Muscle layer of colon (tissue), 2 donors: Measurements from ENCODE around the gene ATP6V0C.

Experiments used
- H3K27ac ChIP-seq: one replicate; pipeline ENCODE4 v1.7.0; 2013; ENCODE audit warnings: low read depth, mild to moderate bottlenecking, low read length, moderate library complexity
- H3K27me3 ChIP-seq, 2 donors: one replicate each; pipeline ENCODE4 v1.7.0; 2013; ENCODE audit warnings: low read length in 2 of 2, mild to moderate bottlenecking in 2 of 2; ENCODE audit not compliant: insufficient read depth in 2 of 2, control insufficient read depth in 1 of 2
- H3K36me3 ChIP-seq: one replicate; pipeline ENCODE4 v1.7.0; 2013; ENCODE audit warnings: mild to moderate bottlenecking, low read length; ENCODE audit not compliant: insufficient read depth
- H3K4me1 ChIP-seq: one replicate; pipeline ENCODE4 v1.7.0; 2013; ENCODE audit warnings: mild to moderate bottlenecking, low read length; ENCODE audit not compliant: insufficient read depth
- H3K4me3 ChIP-seq, 2 donors: one replicate each; pipeline ENCODE4 v1.7.0; 2013; ENCODE audit warnings: low read length in 2 of 2, low read depth in 1 of 2, mild to moderate bottlenecking in 1 of 2, moderate library complexity in 1 of 2
- H3K9ac ChIP-seq: one replicate; pipeline ENCODE4 v1.7.0; 2013; ENCODE audit warnings: low read length
- H3K9me3 ChIP-seq: one replicate; pipeline ENCODE4 v1.7.0; 2013; ENCODE audit warnings: mild to moderate bottlenecking, low read length
- donor health status: abdominal sarcoma.
- donor health status: Adenocarcinoma of cecum.

The ATP6V0C gene

GRCh38 chr16:2505695-2506094, 8.1 kb upstream of the ATP6V0C start:
- Histone ChIP-seq H3K27me3 (no peaks in the 10 kb centered on the region), H3K4me3 (no peak overlapping the region), H3K4me1 (peaks cover 17% of the 10 kb centered on the region), H3K9ac (no peak overlapping the region), H3K9me3 (no peaks in the 10 kb centered on the region), H3K27ac (no peak overlapping the region), H3K36me3 (no peaks in the 10 kb centered on the region)

- Histone ChIP-seq H3K4me1 (peaks cover 20% of the 10 kb centered on the region), H3K9ac (no peak overlapping the region), H3K36me3 (no peaks in the 10 kb centered on the region), H3K9me3 (no peaks in the 10 kb centered on the region), H3K4me3 (no peak overlapping the region), H3K27ac (no peak overlapping the region), H3K27me3 (no peaks in the 10 kb centered on the region)
Measured at GRCh38 chr16:2507052-2507659, 6.6 kb upstream of the ATP6V0C start.

- Histone ChIP-seq H3K27me3 (no peaks in the 10 kb centered on the region), H3K9ac (no peak overlapping the region), H3K4me1 (peaks cover 18% of the 10 kb centered on the region), H3K27ac (no peak overlapping the region), H3K4me3 (no peak overlapping the region), H3K9me3 (no peaks in the 10 kb centered on the region), H3K36me3 (no peaks in the 10 kb centered on the region)
Measured at GRCh38 chr16:2507665-2508064, 6.1 kb upstream of the ATP6V0C start.

- H3K36me3 ChIP-seq: no peaks in the 10 kb centered on the region
- H3K9ac ChIP-seq: no peak overlapping the region
- H3K9me3 ChIP-seq: no peaks in the 10 kb centered on the region
- H3K27ac ChIP-seq: no peak overlapping the region
- H3K27me3 ChIP-seq: no peaks in the 10 kb centered on the region
- no peak overlapping the region for H3K4me3 ChIP-seq
- peaks cover 21% of the 10 kb centered on the region for H3K4me1 ChIP-seq
Measured at GRCh38 chr16:2508722-2509400, 4.9 kb upstream of the ATP6V0C start.

- H3K27me3 ChIP-seq: no peaks in the 10 kb centered on the region
- peak overlapping the region; percentile 31 to 49 for H3K4me3 ChIP-seq
- no peak overlapping the region for H3K27ac ChIP-seq
- peak overlapping the region; percentile 44 for H3K9ac ChIP-seq
- no peaks in the 10 kb centered on the region for H3K9me3 ChIP-seq
- peaks cover 36% of the 10 kb centered on the region for H3K4me1 ChIP-seq
- no peaks in the 10 kb centered on the region for H3K36me3 ChIP-seq
Measured at GRCh38 chr16:2511128-2511800, 2.5 kb upstream of the ATP6V0C start.

- no peaks in the 10 kb centered on the region for H3K9me3 ChIP-seq
- peak overlapping the region; percentile 44 for H3K9ac ChIP-seq
- no peaks in the 10 kb centered on the region for H3K36me3 ChIP-seq
- peaks cover 45% of the 10 kb centered on the region for H3K4me1 ChIP-seq
- H3K27me3 ChIP-seq: no peaks in the 10 kb centered on the region
- peak overlapping the region in 1 of 2 donors; percentile 49 for H3K4me3 ChIP-seq
- H3K27ac ChIP-seq: peak overlapping the region; percentile 90
Measured at GRCh38 chr16:2511996-2512734, 1.6 kb upstream of the ATP6V0C start.

- H3K9ac ChIP-seq: no peak overlapping the region
- H3K27me3 ChIP-seq: no peaks in the 10 kb centered on the region
- peaks cover 52% of the 10 kb centered on the region for H3K4me1 ChIP-seq
- peak overlapping the region; percentile 90 for H3K27ac ChIP-seq
- H3K4me3 ChIP-seq: peak overlapping the region; percentile 49 to 95
- H3K9me3 ChIP-seq: no peaks in the 10 kb centered on the region
- no peaks in the 10 kb centered on the region for H3K36me3 ChIP-seq
Measured at GRCh38 chr16:2512735-2513404, 882 bp upstream of the ATP6V0C start.

- Histone ChIP-seq H3K9ac (peak overlapping the region; percentile 99), H3K36me3 (peaks cover 4% of the 10 kb centered on the region), H3K9me3 (no peaks in the 10 kb centered on the region), H3K4me3 (peak overlapping the region; percentile 90 to 95), H3K27ac (peak overlapping the region; percentile 90), H3K27me3 (no peaks in the 10 kb centered on the region), H3K4me1 (peaks cover 69% of the 10 kb centered on the region)
Measured at GRCh38 chr16:2514333-2515179, 804 bp downstream of the ATP6V0C start.

- no peaks in the 10 kb centered on the region for H3K9me3 ChIP-seq
- peak overlapping the region; percentile 99 for H3K9ac ChIP-seq
- H3K4me1 ChIP-seq: peaks cover 70% of the 10 kb centered on the region
- no peaks in the 10 kb centered on the region for H3K27me3 ChIP-seq
- peak overlapping the region; percentile 90 to 95 for H3K4me3 ChIP-seq
- H3K27ac ChIP-seq: peak overlapping the region; percentile 90
- peaks cover 4% of the 10 kb centered on the region for H3K36me3 ChIP-seq
Measured at GRCh38 chr16:2515180-2515851, 1.6 kb downstream of the ATP6V0C start.
